Brain microvascular endothelial cell (primary cell): ENCODE measurements around the gene C22orf39.

Experiments
- DNase-seq: peaks from one replicate; pipeline ENCODE4 v3.0.0-alpha.2; 2020
- H3K27ac ChIP-seq: fragments of 250-450 bp; sonication (Bioruptor Pico); 2 replicates; pipeline ENCODE4 v1.5.1; 2020; ENCODE audit warnings: mild to moderate bottlenecking, moderate library complexity
- H3K27me3 ChIP-seq: fragments of 250-450 bp; sonication (Bioruptor Pico); replicated peaks from 2 replicates; pipeline ENCODE4 v1.5.1; 2020; ENCODE audit warnings: mild to moderate bottlenecking
- H3K36me3 ChIP-seq: fragments of 250-450 bp; sonication (Bioruptor Pico); replicated peaks from 2 replicates; pipeline ENCODE4 v1.5.1; 2020; ENCODE audit warnings: mild to moderate bottlenecking
- H3K4me3 ChIP-seq: 2 replicates; pipeline ENCODE4 v1.5.1; 2011; ENCODE audit warnings: low read depth, mild to moderate bottlenecking, control low read depth, low read length, moderate library complexity
- in situ Hi-C: cut with HindIII; loops from 2 replicates; pipeline ENCODE4 v1.10.0; 2017; ENCODE audit warnings: low sequenced_read_pairs, low pct_ligation_motif_present
- TF ChIP-seq, protein P1 (sequence below): IDR thresholded peaks from 2 replicates; pipeline ENCODE4 v1.5.1; 2011; ENCODE audit warnings: low read depth, mild to moderate bottlenecking, moderate library complexity, low read length, control low read depth, inconsistent platforms; ENCODE audit errors: missing control alignments

C22orf39 gene

DNA sequence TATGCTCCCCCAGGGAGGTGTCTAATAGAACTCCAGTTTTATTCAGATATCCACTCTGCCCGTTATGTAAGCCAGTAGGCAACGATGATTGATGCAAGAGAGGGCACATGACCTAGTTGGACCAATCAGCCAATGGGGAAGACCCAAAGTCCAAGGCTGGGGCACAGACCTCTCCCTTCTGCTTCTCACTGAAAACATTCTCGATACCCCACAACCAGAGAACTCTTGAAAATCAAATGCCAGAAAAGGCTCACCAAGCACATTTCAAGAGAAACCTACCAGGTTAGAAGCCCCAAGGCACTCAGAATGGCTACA, 23.4 kb downstream of the C22orf39 start:
- Histone ChIP-seq H3K36me3 (peaks cover 9% of the 10 kb centered on the region), H3K27me3 (no peaks in the 10 kb centered on the region), H3K4me3 (no peak overlapping the region), H3K27ac (no peak overlapping the region)
- TF ChIP-seq, protein P1, sequence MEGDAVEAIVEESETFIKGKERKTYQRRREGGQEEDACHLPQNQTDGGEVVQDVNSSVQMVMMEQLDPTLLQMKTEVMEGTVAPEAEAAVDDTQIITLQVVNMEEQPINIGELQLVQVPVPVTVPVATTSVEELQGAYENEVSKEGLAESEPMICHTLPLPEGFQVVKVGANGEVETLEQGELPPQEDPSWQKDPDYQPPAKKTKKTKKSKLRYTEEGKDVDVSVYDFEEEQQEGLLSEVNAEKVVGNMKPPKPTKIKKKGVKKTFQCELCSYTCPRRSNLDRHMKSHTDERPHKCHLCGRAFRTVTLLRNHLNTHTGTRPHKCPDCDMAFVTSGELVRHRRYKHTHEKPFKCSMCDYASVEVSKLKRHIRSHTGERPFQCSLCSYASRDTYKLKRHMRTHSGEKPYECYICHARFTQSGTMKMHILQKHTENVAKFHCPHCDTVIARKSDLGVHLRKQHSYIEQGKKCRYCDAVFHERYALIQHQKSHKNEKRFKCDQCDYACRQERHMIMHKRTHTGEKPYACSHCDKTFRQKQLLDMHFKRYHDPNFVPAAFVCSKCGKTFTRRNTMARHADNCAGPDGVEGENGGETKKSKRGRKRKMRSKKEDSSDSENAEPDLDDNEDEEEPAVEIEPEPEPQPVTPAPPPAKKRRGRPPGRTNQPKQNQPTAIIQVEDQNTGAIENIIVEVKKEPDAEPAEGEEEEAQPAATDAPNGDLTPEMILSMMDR: no peak
- in situ Hi-C loops: no loop called here
- no peak for DNase-seq

DNA sequence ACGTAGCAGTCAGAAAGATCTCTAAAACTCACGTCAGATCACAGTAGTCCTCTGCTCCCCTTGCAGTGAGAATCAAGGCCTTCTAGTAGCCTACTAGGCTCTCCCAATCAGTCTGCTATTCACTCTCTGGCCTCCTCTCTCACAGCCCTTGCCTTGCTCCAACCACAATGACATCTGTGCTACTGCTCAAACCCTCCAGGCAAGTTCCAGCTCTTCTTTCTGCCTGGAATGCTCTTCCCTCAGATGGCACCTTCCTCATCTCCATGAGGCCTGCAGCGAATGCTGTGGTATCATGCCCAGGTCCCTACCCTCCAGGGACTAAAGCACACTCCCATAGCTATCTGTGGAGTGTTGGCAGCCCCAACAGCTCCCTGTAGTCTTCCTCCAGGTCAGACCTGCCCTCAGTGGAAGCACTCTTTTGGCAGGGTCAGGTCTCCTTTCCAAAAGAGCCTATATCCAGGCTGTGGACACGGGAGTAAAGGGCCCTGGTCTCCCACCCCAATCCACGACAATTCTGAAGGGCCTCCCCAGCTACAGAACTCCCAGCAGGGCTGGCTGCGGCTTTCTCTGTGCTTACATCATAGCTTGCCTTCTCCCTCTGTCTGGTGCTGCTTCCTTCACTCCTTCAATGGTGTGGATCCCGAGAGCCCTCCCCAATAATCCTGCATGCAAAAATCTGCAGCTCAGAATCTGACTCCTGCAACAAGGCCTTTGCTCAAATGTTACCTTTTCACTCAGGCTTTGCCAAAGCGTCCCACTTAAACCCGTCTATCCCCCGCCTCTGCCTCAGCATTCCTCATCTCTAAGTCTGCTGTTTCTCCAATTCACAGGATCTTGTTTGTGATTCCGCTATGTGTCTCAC, 24.8 kb downstream of the C22orf39 start:
- in situ Hi-C loops: no loop called here
- no peak overlapping the region for H3K4me3 ChIP-seq
- no peaks in the 10 kb centered on the region for H3K27me3 ChIP-seq
- DNase-seq: no peak
- H3K27ac ChIP-seq: peak overlapping the region; percentile 9
- TF ChIP-seq, protein P1: no peak
- peaks cover 9% of the 10 kb centered on the region for H3K36me3 ChIP-seq

DNA sequence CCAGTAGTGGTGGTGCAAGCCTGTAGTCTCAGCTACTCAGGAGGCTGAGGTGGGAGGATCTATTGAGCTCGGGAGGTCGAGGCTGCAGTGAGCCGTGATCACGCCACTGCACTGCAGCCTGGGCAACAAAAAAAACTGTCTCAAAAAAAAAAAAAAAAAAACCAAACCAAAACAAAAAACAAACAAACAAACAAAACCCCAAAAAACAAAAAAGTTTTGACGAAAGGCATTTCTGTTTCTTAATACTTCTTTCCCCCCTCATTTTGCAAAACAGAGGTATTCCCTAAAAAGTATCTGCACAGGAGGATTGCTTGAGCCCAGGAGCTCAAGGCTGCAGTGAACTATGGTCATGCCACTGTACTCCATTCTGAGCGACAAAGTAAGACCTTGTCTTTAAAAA, 27.2 kb downstream of the C22orf39 start:
- in situ Hi-C loops: no loop called here
- peaks cover 8% of the 10 kb centered on the region for H3K36me3 ChIP-seq
- H3K4me3 ChIP-seq: no peak overlapping the region
- TF ChIP-seq, protein P1: no peak
- no peaks in the 10 kb centered on the region for H3K27me3 ChIP-seq
- no peak overlapping the region for H3K27ac ChIP-seq
- DNase-seq: no peak

DNA sequence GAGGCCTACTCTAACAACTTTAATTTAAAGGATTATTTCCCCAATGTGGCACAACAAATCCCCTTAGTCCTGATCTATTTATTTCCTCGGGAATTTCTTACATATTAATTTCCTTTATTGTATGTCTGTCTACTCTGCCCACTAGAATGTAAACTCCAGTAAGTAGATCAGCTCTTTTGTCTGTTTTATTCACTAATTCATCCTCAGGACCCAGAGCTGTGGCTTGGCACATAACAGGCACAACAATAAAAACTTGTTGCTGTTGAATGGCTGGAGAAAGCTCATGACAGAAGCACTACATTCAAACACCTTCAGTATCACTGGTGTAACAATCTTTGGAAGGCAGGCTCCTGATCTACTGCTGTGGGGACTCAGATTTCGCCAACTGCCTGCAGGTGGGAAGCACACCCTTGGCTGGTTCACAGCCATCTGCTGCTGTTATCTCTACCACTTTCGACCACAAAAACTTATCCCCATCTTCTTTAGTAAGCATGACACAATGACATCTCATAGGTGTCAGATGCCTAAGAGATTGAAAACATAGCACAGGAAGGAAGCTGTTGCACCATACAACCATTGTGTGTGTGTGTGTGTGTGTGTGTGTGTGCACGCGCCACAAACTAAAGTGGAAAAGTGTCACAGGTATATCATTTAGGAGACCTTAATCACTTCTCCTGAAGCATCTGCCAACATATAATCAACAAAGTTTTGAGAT, 27.9 kb downstream of the C22orf39 start:
- H3K4me3 ChIP-seq: no peak overlapping the region

DNA sequence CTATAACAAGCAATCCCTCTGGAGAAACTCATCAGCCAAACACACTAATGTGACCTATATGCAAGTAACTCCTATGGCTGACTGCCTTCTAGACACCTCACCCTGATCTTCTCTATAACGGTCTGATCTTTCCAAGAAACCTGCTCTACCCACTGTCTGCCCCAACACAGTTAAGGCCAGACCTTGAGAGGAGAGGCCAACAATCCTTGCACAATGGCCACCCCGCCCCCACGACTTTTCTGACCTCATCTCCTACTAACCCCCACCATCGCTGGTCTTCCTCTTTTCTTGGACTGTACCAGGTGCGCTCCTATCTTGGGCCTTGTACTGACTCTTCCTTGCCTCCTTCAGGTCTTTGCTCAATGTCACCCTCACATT, 28.4 kb downstream of the C22orf39 start:
- no peak for DNase-seq
- Histone ChIP-seq H3K36me3 (peaks cover 5% of the 10 kb centered on the region), H3K27me3 (no peaks in the 10 kb centered on the region), H3K27ac (no peak overlapping the region), H3K4me3 (no peak overlapping the region)
- TF ChIP-seq, protein P1: no peak
- in situ Hi-C loops: no loop called here

More for the DNA sequence above, 27.9 kb downstream of the C22orf39 start:
- in situ Hi-C loops: no loop called here
- Histone ChIP-seq H3K36me3 (peaks cover 5% of the 10 kb centered on the region), H3K27me3 (no peaks in the 10 kb centered on the region), H3K27ac (no peak overlapping the region)
- TF ChIP-seq, protein P1: no peak
- DNase-seq: no peak
